ENCODE data around the gene GPR55.

Gene GPR55

DNA sequence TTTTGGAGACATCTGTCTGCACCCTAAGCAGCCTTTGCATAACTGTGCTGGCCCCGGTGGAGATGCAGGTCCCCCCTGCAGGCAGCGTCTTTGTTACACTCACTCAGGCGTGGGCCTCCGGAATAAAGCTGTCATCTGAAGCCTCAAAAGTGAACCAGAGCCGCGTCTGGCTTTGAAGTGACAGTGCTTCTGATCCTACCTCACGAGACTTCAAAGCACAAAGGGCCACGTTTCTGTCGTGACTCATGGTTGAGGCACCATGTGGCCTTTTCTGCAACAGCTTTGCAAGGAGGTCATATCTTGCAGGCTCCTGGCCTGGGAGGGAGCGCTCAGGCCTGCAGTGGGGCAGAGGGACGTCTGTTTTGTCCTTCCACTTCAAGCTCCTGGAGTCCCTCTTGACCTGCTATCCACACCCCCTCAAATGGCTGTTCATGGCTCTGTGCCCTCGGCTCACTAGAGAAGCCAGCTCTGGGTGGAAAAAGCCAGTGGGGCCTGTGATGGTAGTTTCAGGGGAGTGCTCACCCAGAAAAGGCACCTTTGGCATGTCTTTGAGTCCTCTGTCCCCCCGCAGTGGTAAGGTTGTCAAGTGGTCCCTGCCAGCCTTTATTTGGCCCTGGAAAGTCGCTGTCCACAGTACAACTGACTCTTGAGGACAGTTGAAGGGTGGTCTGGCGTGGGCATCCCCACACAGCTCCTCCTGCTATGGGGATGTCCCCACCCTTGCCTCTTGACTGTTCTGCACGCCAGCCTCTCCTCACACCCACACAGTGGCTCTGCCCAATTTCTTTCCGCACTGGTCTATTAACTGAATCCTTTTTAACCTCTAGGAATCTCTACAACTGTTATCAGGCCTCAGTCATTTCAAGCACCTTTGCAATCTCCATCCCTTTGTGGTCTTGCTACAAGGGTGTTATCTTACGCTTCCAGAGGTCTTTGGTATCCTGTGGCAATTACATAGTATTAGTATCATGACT lies 19.3 kb downstream of the GPR55 start:
- H3K4me3 ChIP-seq (replicated peaks; ENCODE audit: low read depth, low read length) = no peak overlapping the region
- TF ChIP-seq, protein P1, sequence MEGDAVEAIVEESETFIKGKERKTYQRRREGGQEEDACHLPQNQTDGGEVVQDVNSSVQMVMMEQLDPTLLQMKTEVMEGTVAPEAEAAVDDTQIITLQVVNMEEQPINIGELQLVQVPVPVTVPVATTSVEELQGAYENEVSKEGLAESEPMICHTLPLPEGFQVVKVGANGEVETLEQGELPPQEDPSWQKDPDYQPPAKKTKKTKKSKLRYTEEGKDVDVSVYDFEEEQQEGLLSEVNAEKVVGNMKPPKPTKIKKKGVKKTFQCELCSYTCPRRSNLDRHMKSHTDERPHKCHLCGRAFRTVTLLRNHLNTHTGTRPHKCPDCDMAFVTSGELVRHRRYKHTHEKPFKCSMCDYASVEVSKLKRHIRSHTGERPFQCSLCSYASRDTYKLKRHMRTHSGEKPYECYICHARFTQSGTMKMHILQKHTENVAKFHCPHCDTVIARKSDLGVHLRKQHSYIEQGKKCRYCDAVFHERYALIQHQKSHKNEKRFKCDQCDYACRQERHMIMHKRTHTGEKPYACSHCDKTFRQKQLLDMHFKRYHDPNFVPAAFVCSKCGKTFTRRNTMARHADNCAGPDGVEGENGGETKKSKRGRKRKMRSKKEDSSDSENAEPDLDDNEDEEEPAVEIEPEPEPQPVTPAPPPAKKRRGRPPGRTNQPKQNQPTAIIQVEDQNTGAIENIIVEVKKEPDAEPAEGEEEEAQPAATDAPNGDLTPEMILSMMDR (IDR thresholded peaks at IDR 0.05; ENCODE audit: low read depth, low read length, missing control alignments) = no peak
- no peak for DNase-seq (ENCODE audit: extremely low read depth, low read depth)

DNA sequence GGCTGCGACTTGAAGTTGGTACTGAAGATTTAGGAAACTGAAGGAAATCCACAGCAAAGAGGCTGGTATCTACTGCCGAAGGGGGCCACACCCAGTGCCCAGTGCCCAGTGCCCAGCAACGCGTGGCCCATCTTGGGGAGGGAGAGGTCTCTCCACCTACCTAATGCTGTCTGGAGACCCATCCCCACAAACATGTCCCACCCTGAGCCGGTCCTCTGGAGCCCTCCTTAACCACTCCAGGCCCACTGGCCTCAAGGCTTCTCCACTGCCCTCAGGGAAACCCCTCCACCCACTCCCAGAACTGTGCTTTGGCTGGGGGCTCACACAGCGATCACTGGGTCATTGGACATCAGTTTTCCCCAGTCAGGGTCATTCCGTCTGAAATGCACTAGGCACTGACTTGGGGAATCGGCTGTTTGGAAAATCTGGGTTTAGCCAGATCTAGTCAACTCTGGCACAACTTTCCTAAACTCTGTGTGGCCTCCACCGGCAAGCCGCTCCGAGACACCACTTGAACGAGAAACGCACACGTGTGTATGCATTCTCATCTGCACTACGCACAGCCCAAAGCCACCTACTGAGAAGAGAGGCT lies 20.1 kb downstream of the GPR55 start:
- no peak for DNase-seq (ENCODE audit: extremely low read depth, low read depth)
- TF ChIP-seq, protein P1 (IDR thresholded peaks at IDR 0.05; ENCODE audit: low read depth, low read length, missing control alignments) = no peak
- no peak overlapping the region for H3K4me3 ChIP-seq (replicated peaks; ENCODE audit: low read depth, low read length)

- no peak for DNase-seq (ENCODE audit: extremely low read depth, low read depth)
- no peak overlapping the region for H3K4me3 ChIP-seq (replicated peaks; ENCODE audit: low read depth, low read length)
- TF ChIP-seq, protein P1 (IDR thresholded peaks at IDR 0.05; ENCODE audit: low read depth, low read length, missing control alignments) = no peak
Observed at GRCh38 chr2:230903231-230904150, 21.6 kb downstream of the GPR55 start.

DNA sequence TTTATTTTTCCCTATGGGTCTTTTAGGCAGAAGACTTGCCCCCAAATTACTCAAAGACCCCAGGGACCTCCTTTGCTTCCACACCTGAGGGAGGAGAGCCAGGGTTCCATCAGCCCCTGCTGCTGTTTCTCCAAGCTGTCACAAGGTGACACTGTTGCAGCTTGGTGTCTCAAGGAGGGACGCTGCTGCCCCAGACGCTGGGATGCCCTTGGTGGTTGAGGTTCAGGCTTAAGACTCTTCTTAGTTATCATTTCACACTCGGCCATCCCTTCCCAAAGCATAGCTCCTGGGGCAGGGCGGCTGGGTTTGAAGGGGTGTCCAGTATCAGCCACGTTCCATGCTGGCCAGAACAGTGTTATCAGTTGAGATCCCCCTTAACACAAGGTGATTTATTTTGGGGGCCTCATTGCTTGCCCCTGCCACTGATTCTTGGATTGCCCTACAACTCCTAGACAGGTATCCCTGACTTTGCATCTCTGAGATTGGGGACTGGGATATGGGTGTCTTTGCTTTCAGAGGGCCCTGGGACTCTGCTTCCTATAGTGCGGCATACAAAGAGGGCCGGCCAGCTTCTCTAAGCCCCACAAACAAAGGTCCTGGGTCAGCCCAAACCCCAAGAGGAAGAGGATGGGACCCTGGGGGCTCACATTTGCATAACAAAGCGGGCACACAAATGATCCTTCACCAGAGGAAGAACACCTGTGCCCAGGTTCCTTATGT lies 22.7 kb downstream of the GPR55 start:
- no peak overlapping the region for H3K4me3 ChIP-seq (replicated peaks; ENCODE audit: low read depth, low read length)
- TF ChIP-seq, protein P1 (IDR thresholded peaks at IDR 0.05; ENCODE audit: low read depth, low read length, missing control alignments) = peak; percentile 85

DNA sequence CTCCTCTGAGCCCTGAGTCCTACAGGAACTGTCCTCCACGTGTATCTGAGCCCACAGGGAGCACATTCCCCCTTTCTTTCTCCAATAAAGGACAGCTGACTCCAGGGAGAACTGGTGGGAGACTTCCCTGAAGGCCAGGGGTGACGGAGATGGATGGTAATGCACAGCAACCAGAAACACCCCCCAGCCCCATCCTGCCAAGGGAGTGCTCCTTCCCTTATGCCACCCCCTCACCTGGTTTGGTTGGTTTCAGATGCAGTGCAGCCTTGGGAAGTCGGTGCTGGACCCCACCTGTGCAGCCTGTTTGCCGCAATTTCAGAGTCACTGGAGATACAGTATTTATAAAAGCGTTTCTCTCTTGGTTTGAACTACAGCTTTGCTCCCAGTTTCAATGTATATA lies 24.0 kb downstream of the GPR55 start:
- no peak for DNase-seq (ENCODE audit: extremely low read depth, low read depth)
- TF ChIP-seq, protein P1 (IDR thresholded peaks at IDR 0.05; ENCODE audit: low read depth, low read length, missing control alignments) = no peak
- no peak overlapping the region for H3K4me3 ChIP-seq (replicated peaks; ENCODE audit: low read depth, low read length)

More for the DNA sequence above, 22.7 kb downstream of the GPR55 start:
- DNase-seq (ENCODE audit: extremely low read depth, low read depth) = peak; percentile 24

All from HFF-Myc (cell line).